Thyroid gland (tissue), 4 donors: ENCODE results near the gene IRAK1BP1.

Experiments
- POLR2A ChIP-seq, 2 donors: fragments of 450-650 bp; IDR thresholded peaks; one replicate each; pipeline ENCODE4 v1.6.1; 2017; ENCODE audit warnings: antibody characterized with exemption in 2 of 2, mild to moderate bottlenecking in 2 of 2, moderate library complexity in 1 of 2
- TF ChIP-seq, protein P1 (sequence below), 6 experiments: fragments of 200-600 bp in 3 of 6; fragments of 450-650 bp in 3 of 6; sonication (generic) in 3 of 6; IDR thresholded peaks; one replicate each; pipeline ENCODE4 v1.5.1; 2016 to 2019; ENCODE audit warnings: antibody characterized with exemption in 6 of 6, mild to moderate bottlenecking in 2 of 6, inconsistent platforms in 1 of 6, moderate library complexity in 1 of 6

DNA sequence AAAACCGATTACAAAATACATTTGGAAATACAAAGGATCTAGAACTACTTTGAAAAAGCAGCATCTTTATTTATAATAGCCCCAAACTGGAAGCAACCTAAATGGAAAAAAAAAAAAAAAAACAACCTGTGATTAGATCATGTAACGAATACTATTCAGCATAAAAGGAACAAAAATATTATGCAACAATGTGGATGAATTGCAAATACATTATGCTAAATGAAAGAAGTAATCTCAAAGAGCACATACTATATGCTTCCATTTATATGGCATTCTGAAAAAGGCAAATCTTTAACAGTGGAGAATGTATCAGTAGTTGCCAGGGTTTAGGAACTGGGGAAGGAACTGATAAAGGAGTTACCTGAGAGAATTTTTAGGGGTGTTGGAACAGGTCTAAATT is 28.9 kb downstream of the IRAK1BP1 start:
- TF ChIP-seq, protein P1, sequence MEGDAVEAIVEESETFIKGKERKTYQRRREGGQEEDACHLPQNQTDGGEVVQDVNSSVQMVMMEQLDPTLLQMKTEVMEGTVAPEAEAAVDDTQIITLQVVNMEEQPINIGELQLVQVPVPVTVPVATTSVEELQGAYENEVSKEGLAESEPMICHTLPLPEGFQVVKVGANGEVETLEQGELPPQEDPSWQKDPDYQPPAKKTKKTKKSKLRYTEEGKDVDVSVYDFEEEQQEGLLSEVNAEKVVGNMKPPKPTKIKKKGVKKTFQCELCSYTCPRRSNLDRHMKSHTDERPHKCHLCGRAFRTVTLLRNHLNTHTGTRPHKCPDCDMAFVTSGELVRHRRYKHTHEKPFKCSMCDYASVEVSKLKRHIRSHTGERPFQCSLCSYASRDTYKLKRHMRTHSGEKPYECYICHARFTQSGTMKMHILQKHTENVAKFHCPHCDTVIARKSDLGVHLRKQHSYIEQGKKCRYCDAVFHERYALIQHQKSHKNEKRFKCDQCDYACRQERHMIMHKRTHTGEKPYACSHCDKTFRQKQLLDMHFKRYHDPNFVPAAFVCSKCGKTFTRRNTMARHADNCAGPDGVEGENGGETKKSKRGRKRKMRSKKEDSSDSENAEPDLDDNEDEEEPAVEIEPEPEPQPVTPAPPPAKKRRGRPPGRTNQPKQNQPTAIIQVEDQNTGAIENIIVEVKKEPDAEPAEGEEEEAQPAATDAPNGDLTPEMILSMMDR (IDR thresholded peaks at IDR 0.05), result no peak
- TF ChIP-seq POLR2A (IDR thresholded peaks at IDR 0.05), result no peak
